GM21360 (cell line): ENCODE results near the gene COL12A1.

ENCODE experiments used
- ATAC-seq: cut with Tn5 transposase; IDR thresholded peaks from one replicate; pipeline ENCODE4 v1.9.1; 2021; ENCODE audit warnings: mild to moderate bottlenecking, moderate library complexity; ENCODE audit not compliant: unreplicated experiment

COL12A1 gene

DNA sequence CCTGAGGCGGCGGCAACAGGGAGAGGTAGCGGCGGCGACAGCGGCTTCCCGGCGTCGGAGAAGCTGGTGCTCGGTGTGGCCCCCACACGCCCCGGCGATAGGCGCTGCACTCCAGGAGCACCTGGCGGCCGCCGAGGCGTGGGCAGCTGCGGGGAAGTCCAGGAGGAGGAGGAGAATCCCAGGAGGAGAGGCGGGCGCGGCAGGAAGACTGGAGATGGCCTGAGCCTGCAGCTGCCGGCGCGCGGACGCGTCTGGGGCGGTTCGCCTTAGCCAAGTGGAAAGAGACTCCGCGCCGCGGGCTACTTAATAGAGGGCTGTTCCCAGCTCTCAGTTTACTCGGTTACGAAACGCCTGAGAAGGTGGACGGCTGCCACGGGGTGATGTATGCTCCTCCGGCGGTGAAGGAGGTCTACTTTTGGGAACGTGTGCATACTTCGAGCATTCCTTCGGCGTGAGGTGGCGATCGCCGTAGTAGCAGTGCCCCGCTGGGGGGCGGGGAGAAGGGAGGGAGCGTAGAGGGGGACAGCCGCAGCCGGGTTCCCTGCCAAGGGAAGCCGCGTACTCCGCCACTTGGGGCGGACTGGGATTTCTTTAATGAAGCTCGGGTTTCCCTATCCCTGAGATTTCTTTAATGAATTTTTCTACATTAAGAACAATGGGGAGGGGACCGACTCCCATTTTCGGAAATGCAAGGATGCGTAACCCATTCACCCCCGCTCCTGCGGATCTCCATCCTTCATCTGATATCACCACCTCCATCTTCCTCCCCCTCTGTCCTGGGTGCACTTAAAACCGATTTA is at the start of gene COL12A1:
COL12A1 (minus strand) TSS at position 278 of the 800 bp plus-strand sequence. CDS start 3,261 bp downstream, outside the sequence.
- ATAC-seq = no peak

DNA sequence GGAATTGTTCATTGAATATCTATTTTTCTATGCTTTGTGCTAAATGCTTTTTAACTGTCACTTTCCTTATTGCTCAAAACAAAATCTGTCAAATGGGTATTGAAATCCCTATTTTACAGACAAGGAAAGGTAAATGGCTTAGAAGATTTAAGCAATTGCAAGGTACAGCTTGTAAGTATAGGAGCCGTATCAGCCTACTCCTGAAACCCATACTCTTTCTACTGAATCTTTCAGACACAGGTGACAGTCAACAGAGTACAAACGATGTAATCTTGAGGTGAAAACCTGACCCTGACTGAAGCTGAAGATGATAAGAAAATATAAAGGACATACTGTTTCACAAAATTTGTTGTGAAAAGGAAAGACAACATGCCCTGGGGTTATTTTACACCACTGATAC is 44.7 kb upstream of the COL12A1 start:
- ATAC-seq = no peak

DNA sequence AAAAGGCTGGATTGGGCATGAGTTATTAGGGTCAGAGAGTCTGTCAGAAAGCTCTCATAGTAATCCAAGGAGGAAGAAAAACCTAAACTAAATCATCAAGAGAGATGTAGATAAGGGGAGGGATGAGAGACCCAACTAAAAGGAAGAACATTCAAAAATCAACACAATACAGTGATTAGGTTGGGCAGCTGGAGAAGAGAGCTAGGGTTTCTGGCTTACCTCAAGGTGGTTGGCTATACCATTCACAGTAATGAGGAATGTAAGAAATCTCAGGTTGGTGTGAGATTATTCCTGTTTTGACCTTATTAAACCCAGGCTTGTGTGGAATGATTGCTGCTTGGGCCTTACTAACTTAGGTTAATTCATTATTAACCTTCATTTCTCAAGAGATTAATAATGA is 44.0 kb upstream of the COL12A1 start:
- no peak for ATAC-seq

DNA sequence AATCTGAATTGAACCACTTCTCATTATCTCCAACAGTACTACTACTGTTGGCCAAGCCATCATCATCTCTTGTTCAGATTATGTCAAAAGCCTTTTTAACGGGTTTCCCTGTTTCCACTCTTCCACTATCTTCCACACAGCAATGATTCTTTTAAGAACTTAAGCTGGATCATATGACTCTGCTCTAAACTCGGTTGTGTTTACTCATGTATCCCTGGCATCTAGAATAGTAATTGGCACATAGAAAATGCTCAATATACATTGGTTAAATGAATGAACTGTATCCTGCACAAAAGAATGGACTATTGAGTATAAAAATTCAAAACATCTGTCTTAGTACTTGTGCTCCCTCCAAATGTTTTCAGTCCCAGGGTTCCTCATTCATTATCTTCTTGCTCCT is 40.5 kb upstream of the COL12A1 start:
- ATAC-seq = no peak

DNA sequence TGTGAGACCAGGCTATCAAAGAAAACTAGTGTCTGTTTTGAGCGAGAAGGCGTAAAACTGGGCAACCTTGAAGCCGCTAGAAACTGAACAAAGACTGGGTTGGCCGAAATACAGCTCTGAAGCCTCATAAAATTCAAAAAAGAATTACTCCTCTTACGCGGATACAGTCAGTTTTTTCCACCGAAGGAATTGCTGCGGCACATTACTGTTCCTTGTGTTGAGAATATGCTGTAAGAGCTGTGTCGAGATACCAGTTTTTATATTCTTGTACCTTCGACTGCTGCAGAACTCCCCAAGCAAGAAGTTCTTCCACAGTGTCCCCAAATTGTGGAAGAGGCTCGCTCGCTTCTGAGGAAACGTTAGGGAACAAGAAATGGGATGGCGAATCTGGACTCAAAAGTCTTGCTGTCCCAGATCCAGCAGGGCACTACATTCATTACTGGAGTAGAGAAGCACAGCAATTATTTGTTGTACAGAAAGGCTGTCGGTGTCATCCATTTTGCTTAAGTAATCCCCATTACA is 38.3 kb upstream of the COL12A1 start:
- ATAC-seq = peak; percentile 0

DNA sequence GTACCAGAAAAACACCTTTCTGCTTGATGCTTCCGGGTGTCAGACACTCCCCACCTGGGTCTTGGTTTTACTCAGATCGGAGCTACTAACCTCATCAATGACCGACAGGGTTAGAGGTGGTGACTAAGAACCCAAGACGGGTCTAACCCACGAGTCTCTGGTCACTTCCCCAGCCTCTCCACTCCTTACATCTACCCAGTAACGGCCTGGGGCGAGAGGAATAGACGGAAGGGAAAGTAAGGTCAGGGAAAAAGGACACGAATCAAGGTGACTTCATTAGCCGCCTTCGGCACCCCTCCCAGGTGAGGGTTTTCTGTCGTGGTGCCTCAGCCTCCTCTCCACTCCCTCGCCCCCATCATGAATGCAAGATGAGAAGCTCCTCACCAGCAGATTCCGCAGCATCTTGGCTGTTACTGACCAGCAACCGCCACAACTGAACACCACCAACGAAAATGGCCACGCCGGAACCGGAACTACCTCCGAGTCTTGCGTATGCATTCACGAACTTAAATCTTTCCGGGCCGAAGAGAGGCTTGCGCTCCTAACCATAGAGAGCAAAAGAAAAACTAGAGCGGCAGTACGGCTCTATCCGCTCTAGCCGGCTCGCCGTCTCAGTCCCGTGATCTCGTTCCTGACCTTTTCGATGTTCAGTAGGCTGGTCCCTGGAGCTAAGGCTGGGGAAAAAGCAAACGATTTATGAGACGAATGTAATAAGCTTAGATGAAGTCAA is 37.6 kb upstream of the COL12A1 start, which contains the start of gene COX7A2:
COX7A2 (minus strand) TSS at position 469 of the 730 bp plus-strand sequence; CDS start at position 402, 67 bp downstream.
- ATAC-seq = peak; percentile 97

DNA sequence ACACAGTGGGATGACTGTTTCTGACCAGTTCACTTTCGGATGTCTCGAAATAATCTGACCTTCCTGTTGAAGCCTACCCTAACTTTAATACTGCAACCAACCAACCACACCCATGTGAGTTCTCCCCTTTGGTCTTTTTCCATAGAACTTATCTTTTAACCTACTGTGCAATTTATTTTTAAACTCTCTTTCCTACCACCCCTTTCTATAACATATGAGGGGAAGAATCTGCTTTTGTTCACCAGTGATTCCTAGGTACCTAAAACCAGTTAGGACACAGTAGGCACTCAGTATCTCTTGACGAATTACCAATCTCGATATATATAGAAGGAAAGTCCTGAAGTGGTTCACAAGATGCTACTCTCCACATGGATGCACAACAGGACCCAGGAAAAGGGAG is 30.8 kb upstream of the COL12A1 start:
- ATAC-seq = no peak

DNA sequence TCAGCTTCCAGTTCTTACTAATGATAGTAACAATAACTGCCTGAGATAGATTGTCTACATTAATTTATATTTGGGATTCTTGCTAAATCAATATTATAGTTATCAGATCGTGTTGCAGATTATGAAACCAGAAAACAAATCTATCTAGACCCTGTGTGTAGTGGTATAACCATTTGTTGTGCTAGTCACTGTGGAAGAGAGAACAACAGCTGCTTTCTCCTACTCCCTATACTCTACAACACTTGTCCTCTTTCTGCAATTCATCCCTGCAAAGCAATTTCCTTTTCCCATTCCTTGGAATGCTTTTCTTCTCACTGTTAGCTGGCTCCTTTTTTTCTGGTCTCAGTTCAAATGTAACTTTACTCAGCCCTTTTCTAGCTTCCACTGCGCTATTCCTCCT is 29.4 kb upstream of the COL12A1 start:
- ATAC-seq = no peak

DNA sequence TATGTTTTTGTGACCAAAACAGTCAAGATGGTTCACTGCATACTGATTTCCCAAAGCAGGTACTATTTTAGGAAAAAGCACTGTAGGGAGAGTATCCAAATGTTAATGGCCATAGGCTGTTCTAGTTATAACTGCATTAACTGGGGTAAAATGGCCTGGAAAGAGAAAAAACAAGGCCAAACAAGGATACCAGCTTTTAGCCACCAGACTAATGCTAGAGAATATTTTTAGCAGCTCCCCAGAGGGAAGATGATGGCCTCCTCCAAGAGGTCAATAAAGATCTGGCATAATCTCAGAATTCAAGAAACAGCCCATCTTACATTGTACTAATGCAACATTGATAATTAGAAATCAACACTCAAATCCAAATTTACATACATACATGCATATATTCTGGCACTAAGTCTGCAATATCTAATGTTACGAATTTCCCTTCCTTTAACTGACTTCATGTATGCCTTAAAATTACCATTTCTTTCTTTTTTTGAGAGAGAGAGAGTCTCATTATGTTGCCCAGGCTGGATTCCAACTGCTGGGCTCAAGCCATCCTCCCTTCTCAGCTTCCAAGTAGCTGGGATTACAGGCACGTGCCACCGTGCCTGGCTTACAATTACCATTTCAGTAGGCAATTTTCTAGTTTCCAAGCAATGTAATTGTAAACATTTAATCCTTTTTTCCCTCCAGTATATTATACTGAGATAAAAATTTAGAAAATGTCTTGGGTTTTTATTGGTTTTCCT is 28.4 kb upstream of the COL12A1 start:
- no peak for ATAC-seq

DNA sequence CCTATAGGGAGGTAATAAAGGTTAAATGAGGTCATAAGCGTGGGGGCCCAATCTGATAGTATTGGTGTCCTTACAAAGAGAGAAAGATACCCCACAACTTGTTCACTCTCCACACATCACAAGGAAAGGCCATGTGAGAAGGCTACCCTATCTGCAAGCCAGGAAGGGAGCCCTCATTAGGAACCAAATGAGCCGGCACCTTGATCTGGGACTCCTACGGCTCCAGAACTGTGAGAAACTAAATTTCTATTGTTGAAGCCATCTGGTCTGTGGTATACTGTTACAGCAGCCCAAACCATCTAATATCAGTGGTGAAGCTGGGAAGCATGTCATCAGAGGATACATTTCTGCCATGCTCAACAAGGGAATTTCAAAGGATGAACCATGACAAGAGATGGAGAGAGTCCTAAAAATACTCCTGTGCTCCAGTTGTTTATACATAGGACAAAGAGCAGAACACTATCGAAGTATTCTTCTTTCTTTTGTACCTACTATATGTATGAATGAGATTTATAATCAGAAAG is 27.3 kb upstream of the COL12A1 start:
- ATAC-seq = no peak

DNA sequence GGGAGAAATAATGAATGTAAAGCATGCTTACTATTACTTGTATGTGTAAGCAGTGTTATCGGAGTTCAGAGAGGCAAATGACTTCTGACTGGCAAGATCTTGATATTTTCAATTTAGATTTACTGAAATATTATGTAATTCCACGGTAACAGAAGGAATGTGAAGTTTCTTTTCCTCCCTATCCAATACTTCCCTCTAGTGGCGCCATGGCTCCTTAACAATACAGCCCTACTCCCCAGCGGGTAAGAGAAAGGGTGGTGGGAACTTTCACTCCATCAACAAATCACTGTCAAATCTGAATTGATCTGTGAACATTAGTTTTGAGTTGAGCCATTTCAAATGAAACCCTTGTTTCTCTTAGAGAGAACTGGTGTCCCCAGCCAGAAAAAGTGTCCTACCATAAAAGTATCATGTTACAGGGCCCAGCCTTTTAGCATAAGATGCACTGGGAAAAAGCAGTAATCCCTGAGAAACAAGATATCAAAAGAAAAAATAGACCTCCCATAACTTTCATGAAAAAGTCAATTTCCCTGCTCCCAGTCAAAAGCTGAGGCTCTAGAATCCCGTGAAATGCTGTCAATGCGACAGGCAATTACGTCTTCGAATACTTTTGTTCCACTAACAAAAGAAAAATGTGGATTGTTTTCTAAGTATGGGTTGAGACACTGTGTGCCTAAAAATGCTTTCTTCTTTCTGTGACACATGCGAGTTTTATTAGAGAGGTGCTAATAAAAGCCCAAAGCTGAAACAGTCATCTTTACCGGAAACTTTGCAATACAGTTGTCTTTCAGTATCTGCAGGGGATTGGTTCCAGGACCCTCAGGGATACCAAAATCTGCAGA is 24.9 kb upstream of the COL12A1 start:
- no peak for ATAC-seq

DNA sequence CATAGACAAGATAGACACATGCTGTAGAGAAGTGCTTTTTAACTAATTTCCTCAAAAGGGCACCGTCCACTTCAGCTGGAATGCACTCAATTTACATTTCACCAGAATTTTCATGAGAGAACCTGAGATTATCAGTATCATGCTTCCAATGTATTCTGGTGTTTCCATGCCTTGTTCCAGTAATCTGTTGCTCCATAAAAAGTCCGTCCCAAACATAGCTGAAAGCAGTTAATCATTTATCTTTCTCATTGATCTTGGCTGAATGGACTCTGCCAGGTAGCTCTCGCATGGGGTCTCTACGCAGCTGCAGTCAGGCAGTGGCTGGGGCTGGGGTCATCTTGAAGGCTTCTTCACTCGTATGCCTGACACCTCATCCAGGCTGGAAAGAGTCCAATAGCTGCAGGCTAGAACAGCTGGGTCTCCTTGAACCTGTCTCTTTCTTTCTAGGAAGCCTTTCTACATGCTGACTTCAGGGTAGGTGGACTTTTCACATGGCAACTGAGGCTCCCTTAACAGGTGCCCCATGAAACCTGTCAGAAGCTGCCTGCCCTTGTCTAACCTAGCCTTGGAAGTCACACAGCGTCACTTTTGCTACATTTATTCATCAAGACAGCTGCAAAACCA is 18.6 kb upstream of the COL12A1 start:
- no peak for ATAC-seq

DNA sequence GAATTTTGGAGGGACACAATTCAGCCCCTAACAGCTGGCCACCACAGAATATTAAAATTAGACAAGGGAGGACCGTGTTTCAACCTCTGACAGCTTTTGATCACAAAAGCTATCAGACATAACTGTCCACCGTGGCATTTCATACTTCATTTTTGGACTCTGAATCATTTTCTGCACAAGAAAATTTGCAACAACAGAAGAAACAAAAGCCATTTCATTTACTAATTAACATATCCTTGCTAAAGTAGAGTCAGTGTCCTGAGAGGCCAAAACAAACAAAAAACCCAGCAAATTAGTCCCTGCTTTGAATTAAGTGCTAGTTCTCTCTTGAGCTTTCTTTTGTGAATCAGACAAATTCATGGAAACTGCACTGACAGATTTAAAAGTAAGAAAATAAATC is 17.6 kb upstream of the COL12A1 start:
- no peak for ATAC-seq

DNA sequence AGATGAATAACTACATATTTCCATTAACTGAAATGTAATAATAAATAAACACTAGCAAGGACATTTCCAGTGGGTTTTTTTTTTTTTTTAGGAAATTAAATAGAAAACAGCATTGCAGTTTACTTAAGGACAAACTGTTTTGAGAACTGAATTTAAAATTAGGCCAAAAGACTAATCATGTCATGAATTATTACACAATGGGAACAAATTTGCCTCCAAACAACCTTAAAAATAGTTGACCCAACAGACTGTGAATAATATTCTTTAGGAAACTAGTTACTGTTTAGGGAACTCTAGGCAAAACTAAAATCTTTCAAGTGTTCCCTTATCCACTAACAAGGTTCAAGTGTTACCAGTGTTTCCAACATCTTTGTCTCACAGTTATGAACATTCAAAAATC is 16.4 kb upstream of the COL12A1 start:
- no peak for ATAC-seq

DNA sequence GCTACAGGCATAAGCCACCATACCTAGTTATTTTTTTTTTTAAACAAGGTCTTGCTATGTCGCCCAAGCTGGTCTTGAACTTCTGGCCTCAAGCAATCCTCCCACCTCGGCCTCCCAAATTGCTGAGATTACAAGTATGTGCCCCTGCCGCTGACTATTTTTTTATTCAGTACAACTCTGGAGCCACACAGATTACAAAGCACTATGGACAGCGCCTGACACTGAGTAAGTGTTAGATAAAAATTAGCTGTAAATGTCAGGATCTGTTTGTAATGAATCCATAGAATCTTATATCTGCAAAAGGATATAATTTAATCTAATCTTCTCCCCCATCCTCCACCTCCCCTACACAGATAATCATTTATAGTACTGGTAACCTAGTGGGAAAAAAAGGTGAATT is 15.3 kb upstream of the COL12A1 start:
- no peak for ATAC-seq

DNA sequence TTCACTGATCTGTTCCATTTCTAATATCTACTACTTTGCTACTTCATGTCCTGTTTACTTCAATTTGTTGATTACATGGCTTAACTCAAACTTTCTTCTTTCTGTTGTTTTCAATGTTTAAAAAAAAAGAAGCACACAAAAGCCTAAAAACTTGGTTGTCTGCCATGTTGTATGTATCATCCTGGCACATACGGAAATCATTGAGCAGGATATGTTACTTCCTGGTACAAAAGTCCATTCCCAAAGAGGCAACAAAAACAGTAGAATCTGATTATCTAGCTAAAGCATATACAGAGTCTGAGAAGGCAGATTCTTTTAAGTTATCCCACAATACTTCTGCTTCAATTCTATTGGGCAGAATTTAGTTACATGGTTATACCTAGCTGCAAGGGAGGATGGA is 14.5 kb upstream of the COL12A1 start:
- ATAC-seq = no peak

DNA sequence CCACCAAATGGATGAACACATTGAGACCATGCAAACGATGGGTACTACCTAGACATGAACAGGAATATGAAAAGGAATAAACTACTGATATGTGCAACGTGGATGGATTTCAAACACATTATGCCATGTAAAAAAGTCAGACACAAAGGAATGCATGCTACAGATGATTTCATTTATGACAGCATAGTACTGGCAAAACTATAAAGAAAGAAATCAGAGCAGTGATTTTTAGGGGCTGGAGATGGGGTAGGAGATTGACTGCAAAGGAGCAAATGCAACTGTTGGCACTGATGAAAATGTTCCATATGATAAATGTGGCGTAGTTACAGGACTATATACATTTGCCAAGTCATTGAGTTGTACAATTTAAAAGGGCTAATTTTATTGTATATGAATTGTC is 13.4 kb upstream of the COL12A1 start:
- ATAC-seq = no peak

DNA sequence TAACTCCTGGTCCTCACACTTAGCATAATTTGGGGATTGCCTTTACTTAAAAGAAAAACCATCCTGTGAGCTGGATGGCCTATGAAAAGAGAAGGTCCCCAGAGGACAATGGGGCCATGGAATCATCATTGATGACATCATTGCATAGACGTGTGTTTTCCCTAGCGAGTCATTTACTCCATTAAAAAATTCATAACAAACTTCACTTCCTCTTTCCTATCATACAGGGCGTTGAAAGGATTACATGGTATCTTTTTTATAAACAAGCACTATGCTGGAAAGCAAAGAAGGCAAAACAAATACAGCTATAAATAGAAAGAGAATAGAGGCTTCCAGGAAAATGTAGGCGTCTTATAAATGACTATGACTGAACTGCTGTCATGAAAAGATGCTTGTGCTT is 11.3 kb upstream of the COL12A1 start:
- no peak for ATAC-seq

DNA sequence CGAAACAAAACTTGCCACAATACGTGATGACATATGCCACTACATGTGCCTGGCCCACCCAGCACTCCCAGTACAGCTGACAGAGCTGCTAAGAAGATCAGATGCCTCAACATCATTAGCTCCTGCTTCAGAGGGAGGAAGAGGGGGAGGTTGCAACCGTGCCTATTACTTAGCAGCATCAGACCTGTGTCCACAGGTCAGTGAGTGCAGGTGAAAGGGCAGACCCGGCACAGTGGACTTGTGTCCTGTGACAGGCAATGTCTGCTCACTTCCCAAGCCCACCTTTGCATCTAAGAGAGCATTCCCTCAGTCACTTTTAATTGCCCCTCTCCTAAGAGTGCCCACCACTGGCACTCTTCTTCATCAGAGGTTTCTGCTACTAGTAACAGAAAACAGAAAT is 9.4 kb upstream of the COL12A1 start:
- no peak for ATAC-seq

DNA sequence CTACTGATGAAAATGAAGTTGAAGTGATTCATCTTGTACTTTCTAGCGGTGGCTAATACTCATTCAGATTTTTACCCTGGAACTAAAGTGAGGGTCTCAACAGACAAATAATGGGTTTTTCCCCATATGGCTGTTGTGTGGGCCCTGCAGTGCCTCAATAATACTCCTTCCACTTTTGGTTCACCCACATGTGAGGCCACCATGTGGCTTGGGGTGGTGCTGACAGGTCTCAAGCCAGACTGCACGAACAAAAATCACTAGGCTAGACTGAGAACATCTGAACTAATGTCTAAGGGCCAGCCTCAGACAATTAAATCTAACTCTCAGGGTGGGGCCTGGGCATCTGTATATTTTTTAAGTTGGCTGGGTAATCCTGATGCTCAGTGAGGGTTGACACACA is 7.9 kb upstream of the COL12A1 start:
- peak; percentile 44 for ATAC-seq
